Neural crest cell (in vitro differentiated cells): Measurements from ENCODE around the gene INHA. TPM values are rescaled to one million over a fixed set of nuclear protein-coding genes. Genes with fewer than 3 reads are reported as not detected.

ENCODE experiments used
- DNase-seq: peaks from one replicate; pipeline ENCODE4 v3.0.0; 2021; ENCODE audit warnings: low read depth, mixed read lengths, low spot score
- H3K27ac Mint-ChIP-seq: one replicate; pipeline ENCODE4 v1.8.0; 2021; ENCODE audit warnings: mild to moderate bottlenecking, mixed read lengths; ENCODE audit not compliant: unreplicated experiment
- H3K27me3 Mint-ChIP-seq: 2 replicates; pipeline ENCODE4 v1.8.0; 2021; ENCODE audit warnings: low read depth, mild to moderate bottlenecking, mixed read lengths
- H3K36me3 Mint-ChIP-seq: 2 replicates; pipeline ENCODE4 v1.8.0; 2021; ENCODE audit warnings: low read depth, mild to moderate bottlenecking, mixed read lengths
- H3K4me1 Mint-ChIP-seq: 2 replicates; pipeline ENCODE4 v1.8.0; 2021; ENCODE audit warnings: mixed read lengths
- H3K4me3 Mint-ChIP-seq: one replicate; pipeline ENCODE4 v1.8.0; 2021; ENCODE audit warnings: mild to moderate bottlenecking, mixed read lengths
- H3K9me3 Mint-ChIP-seq: 2 replicates; pipeline ENCODE4 v1.8.0; 2021; ENCODE audit warnings: mixed read lengths
- CTCF ChIP-seq: fragments of 200-600 bp; sonication (generic); conservative IDR thresholded peaks from 2 replicates; pipeline ENCODE4 v1.5.0; 2021; ENCODE audit warnings: antibody characterized with exemption, mild to moderate bottlenecking
- total RNA-seq: library from RNA; stranded (reverse); gene quantifications from 2 replicates; pipeline ENCODE4 v1.2.1, GENCODE V29; 2021

The INHA gene
- total RNA-seq, 1 donor from 2014 or later = not detected

- Mint-ChIP-seq H3K9me3 (no peaks in the 10 kb centered on the region), H3K27me3 (peaks cover 2% of the 10 kb centered on the region), H3K27ac (peak overlapping the region; percentile 100), H3K4me3 (peak overlapping the region; percentile 100), H3K4me1 (peaks cover 33% of the 10 kb centered on the region), H3K36me3 (no peaks in the 10 kb centered on the region)
- DNase-seq = no peak
- no peak for TF ChIP-seq CTCF
These were observed 26.4 kb downstream of the INHA start for GRCh38 chr2:219598308-219599078.

GRCh38 chr2:219603771-219604170, 31.7 kb downstream of the INHA start:
- H3K27me3 Mint-ChIP-seq = no peaks in the 10 kb centered on the region
- no peaks in the 10 kb centered on the region for H3K9me3 Mint-ChIP-seq
- H3K27ac Mint-ChIP-seq = no peak overlapping the region
- no peak overlapping the region for H3K4me3 Mint-ChIP-seq
- TF ChIP-seq CTCF = no peak
- H3K4me1 Mint-ChIP-seq = no peaks in the 10 kb centered on the region
- DNase-seq = no peak
- no peaks in the 10 kb centered on the region for H3K36me3 Mint-ChIP-seq

- no peak overlapping the region for H3K27ac Mint-ChIP-seq
- peak overlapping the region; percentile 31 for H3K4me3 Mint-ChIP-seq
- no peak for TF ChIP-seq CTCF
- H3K4me1 Mint-ChIP-seq = no peaks in the 10 kb centered on the region
- no peaks in the 10 kb centered on the region for H3K36me3 Mint-ChIP-seq
- no peak for DNase-seq
- H3K9me3 Mint-ChIP-seq = no peaks in the 10 kb centered on the region
- H3K27me3 Mint-ChIP-seq = no peaks in the 10 kb centered on the region
These were observed 33.5 kb downstream of the INHA start for GRCh38 chr2:219605607-219605954.

GRCh38 chr2:219607931-219608330, 35.8 kb downstream of the INHA start:
- Mint-ChIP-seq H3K36me3 (no peaks in the 10 kb centered on the region), H3K27ac (no peak overlapping the region), H3K9me3 (no peaks in the 10 kb centered on the region), H3K4me3 (no peak overlapping the region), H3K27me3 (no peaks in the 10 kb centered on the region), H3K4me1 (no peaks in the 10 kb centered on the region)
- no peak for DNase-seq
- TF ChIP-seq CTCF = no peak

- no peak for TF ChIP-seq CTCF
- DNase-seq = no peak
- Mint-ChIP-seq H3K27ac (no peak overlapping the region), H3K4me3 (no peak overlapping the region), H3K27me3 (no peaks in the 10 kb centered on the region), H3K4me1 (no peaks in the 10 kb centered on the region), H3K36me3 (no peaks in the 10 kb centered on the region), H3K9me3 (no peaks in the 10 kb centered on the region)
These were observed 36.4 kb downstream of the INHA start for GRCh38 chr2:219608399-219608964.
